ENCODE results near the gene WASHC4.

The WASHC4 gene

DNA sequence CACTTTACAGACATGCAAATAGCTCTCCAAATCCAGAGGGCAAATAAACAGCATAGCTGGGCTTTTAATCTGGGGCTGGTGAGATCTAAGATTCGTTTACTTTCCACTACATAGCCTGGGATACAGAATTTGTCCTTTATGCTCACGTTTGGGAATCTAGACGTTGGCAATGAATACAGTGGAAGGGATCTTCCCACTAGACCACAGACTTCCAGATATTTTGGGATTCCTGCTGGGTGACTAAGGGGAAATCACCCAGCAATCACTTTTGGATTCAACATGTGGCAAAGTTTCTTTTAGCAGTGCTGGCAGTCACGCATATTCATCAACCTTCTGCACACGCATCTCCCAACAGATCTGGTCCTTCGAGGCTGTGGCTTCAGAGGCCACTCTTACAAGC is 104.9 kb downstream of the WASHC4 start:
- H3K9me3 ChIP-seq, result no peaks in the 10 kb centered on the region
- no peak for DNase-seq (ENCODE audit: low spot score in 2 of 2)
- H3K4me1 ChIP-seq, result 0 out of 2 replicates have a peak, but pooled peaks cover 2% of the 10 kb centered on the region
- in situ Hi-C loops (cut with MboI; ENCODE audit: low sequenced_read_pairs), result no loop called here
- H3K36me3 ChIP-seq (replicated peaks), result peaks cover 5% of the 10 kb centered on the region
- no peaks in the 10 kb centered on the region for H3K27me3 ChIP-seq (ENCODE audit: low read depth)
- no peak overlapping the region for H3K4me3 ChIP-seq

- H3K4me1 ChIP-seq, result 0 out of 2 replicates have a peak, but pooled peaks cover 2% of the 10 kb centered on the region
- H3K36me3 ChIP-seq (replicated peaks), result no peaks in the 10 kb centered on the region; the same call in 1 of the 2 replicates
- in situ Hi-C loops (cut with MboI; ENCODE audit: low sequenced_read_pairs), result no loop called here
- no peaks in the 10 kb centered on the region for H3K9me3 ChIP-seq
- H3K27me3 ChIP-seq (ENCODE audit: low read depth), result no peaks in the 10 kb centered on the region
- H3K4me3 ChIP-seq, result no peak overlapping the region
- no peak for DNase-seq (ENCODE audit: low spot score in 2 of 2)
Measured at GRCh38 chr12:105214148-105214547, 106.6 kb downstream of the WASHC4 start.

- Histone ChIP-seq H3K4me3 (no peak overlapping the region), H3K36me3 (replicated peaks) (no peaks in the 10 kb centered on the region; the same call in 1 of the 2 replicates), H3K27me3 (ENCODE audit: low read depth) (no peaks in the 10 kb centered on the region), H3K9me3 (no peaks in the 10 kb centered on the region), H3K4me1 (0 out of 2 replicates have a peak, but pooled peaks cover 2% of the 10 kb centered on the region)
- in situ Hi-C loops (cut with MboI; ENCODE audit: low sequenced_read_pairs), result no loop called here
- DNase-seq (ENCODE audit: low spot score in 2 of 2), result peak in 1 of 2 experiments; percentile 36
Measured at GRCh38 chr12:105214670-105215375, 107.3 kb downstream of the WASHC4 start.

GRCh38 chr12:105218434-105218833 is 110.9 kb downstream of the WASHC4 start:
- H3K4me3 ChIP-seq, result no peak overlapping the region
- in situ Hi-C loops (cut with MboI; ENCODE audit: low sequenced_read_pairs), result no loop called here
- H3K36me3 ChIP-seq (replicated peaks), result no peaks in the 10 kb centered on the region; the same call in none of the 2 replicates
- H3K9me3 ChIP-seq, result no peaks in the 10 kb centered on the region
- DNase-seq (ENCODE audit: low spot score in 2 of 2), result no peak
- H3K27me3 ChIP-seq (ENCODE audit: low read depth), result no peaks in the 10 kb centered on the region
- H3K4me1 ChIP-seq, result 0 out of 2 replicates have a peak, but pooled peaks cover 2% of the 10 kb centered on the region

Measured in HAP-1 (cell line).